HG02610 (cell line): Measurements from ENCODE around the gene TENT4A.

Experiments used
- ATAC-seq: cut with Tn5 transposase; IDR thresholded peaks from one replicate; pipeline ENCODE4 v1.9.1; 2021; ENCODE audit warnings: mild to moderate bottlenecking, moderate library complexity; ENCODE audit not compliant: unreplicated experiment

Gene TENT4A

DNA sequence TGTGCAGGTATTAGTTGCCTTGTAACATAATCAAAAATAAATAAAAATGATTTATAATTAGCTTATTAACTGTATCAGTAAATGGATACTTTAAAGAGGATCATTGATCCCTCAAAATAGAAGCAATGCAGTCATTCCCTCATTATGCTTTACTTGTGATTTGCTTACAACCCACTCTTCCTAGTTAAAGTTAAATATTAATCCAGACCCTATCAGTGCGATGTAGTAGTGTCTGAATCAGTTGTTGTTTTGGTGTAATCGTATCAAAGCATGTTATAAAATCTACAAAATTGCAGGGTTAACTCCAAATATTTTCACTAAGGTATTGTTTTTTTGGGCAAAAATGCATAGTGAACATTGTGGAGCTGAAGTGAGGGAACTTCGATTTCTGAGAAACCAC, 17.6 kb downstream of the TENT4A start:
- no peak for ATAC-seq

DNA sequence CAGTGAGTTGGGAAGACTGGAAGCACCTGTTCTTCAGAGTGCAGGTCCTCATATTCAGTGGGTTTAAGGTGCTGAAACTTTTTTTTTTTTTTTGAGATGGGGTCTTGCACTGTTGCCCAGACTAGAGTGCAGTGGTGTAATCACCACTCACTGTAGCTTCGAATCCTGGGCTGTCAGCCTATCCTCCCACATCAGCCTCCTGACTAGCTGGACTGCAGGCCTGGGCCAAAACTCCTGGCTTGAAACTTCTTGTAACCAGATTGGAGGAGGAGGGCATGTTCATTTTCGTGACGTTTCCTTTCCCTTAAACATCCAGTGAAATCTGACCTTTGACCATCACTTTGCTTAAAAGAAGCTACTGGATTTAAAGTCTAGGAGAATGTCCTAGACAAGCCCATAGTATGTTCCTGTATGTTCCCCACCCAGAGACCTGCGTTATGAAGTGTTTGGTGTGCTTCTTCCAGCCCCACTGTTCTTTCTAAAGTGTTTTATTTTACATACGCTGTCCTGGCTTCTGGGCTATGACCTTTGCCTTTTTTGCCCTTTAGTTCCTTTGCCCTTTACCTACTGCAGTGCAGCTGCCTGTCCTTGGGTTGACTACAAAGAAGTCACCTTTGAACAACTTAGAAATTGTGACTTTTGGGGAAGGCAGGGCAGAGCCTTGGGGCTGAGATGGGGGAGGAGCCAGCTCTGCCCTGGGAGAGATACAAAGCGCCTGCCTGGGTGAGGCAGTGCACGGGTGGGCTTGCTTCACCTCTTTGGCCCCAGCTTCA, 18.4 kb downstream of the TENT4A start:
- ATAC-seq: no peak

DNA sequence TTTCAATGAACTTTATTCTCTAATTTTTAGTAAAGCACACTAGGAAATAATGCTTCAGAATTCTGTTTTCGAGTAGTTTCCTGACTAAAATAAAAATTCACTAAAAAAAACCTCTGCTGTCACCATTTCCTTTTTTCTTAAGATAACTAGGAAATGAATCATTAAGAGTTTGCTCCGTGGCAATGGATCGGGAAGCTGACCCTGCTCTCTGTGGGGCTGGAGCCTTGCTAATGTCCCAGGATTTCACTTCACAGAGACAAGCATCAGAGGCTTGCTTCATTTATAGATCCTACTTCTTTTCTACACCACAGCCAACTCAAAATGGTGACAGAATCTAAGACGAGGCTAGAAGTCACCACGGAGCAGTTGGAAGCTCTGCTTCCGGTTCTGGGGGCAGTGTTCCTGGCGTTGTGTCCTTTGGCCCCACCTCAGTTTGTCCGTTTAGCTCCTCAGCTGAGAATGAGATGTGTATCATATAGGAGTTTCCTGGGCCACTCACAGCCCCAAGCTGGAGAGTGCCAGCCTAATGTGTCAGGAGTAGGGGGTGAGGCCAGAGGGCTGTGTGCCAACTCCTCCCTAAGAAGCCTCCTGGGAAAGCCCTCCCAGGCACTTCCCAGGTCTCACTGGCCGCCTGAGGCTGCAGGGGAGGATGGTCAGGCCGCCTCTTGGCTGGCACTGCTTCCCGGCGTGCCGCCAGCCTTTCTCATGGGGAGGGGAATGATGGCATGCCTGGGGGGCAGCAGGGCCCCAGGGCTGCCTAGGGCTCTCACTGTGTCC, 19.6 kb downstream of the TENT4A start:
- ATAC-seq: no peak

DNA sequence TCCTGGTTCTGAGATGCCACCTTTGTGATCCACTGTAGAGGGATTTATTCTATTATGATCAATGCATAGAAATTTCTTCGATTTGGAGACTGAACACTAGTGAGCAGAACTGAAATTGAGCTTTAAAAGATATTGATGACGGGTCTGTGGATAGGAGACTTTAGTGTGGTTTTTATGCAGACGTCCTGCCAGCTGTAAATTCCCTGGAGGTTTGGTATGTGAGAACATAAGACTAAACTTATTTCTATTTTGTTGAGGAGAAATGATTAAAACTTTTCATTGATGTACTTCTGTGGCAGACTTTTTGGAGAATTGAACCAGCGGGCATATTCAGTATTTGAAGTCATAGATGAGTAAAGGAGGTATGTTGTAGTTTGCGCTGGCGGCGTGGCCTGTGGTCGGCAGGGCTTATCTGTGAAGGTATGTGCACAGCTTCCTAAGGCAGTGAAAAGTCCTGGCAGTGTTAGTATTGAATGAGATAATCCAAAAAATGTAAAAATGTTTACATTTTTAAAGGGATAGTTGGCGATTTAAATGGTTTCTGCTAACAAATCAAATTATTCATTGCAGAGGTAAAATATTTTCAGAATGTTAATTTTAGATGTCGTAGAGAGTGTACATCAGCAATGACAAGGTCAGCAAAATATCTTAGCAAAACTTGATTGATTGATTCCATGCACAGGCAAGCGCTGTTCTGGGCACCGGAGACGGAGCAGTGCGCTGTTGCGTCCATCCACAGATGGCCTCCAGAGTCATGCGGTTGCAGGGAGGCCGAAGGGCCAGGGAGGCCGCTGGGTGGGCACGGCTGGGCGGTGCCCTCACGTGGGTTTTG, 20.4 kb downstream of the TENT4A start:
- ATAC-seq: no peak

DNA sequence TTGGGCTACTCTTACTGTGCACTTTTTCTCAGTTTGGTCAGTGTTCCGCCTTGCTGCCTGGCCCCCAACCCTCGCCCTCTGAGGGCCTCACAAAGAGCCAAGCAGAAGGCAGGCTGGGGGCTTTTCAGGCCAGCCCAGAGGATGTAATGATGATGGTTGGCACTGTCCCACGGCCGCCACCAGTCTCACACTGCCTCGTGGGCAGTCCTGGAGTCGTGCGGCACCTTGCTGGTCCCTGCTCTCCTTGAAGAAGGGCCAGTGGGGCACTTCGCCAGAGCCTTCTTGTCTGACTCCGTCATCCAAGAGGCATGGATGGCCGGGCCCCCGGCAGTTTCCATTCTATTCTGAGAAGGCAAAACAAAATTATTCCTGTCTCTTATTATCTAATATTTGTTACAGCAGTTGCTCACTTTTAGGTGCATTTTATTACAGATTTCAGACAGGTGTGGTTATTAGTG, 21.0 kb downstream of the TENT4A start:
- no peak for ATAC-seq

DNA sequence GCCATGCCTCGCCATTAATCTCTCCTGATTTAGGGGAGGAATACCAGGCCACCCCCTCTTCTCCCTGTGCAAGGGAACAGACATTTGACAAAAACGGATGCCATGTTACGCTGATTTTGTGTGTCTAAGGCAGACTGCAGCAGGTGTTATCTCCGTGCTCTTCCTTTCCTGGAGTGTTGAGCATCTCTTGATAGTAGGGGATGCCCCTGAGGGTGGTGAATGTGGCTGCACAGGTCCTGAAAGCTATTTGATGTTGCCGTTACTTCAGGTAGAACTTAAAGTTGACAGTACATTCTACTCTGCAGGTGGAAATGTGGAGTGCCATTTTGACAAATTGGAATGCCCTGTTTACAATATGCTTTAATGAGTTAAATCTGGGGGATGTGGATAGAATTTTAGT, 21.5 kb downstream of the TENT4A start:
- no peak for ATAC-seq

DNA sequence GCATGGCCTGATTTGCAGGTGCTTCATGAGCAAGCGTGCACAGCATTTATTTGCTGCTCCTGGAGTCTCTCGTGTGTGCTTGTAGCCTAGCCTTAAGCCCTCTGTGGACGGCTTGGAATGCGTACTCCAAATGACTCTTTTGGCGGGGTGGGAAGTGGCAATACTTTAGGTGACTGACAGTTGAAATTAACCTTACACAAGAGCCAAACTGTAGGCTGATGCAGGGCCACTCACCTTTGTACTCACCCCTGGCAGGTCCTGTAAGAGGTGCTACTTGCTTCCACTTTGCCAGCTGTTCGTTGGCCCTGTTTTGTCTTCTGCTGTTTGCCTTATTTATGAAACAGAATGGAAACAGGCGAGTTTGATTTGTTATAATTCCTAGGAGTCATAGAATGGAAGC, 22.9 kb downstream of the TENT4A start:
- ATAC-seq: no peak

DNA sequence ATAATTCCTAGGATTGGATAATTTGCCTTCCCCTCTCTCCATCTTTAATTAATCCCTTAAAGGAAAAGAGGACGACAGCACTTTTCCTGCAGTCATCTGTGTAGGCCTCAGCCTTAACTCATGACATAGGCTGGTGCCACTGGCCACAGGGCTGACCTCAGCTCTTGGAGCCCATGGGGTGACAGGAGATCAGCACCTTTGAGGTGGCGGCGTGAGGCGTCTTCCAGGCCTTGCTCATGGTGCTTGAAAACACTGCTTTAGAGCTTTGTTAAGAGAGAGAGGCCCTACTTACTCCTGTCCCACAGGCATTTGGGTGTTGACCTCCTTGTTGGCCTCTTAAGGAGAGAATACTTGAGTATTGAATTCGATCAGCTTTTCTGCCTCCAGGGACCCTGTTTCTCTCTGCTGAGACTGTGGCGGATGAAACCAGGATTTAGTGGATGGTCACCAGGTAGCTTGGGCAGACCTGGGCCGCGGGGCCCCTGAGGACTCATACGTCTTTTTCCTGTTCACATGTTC, 23.4 kb downstream of the TENT4A start:
- no peak for ATAC-seq

DNA sequence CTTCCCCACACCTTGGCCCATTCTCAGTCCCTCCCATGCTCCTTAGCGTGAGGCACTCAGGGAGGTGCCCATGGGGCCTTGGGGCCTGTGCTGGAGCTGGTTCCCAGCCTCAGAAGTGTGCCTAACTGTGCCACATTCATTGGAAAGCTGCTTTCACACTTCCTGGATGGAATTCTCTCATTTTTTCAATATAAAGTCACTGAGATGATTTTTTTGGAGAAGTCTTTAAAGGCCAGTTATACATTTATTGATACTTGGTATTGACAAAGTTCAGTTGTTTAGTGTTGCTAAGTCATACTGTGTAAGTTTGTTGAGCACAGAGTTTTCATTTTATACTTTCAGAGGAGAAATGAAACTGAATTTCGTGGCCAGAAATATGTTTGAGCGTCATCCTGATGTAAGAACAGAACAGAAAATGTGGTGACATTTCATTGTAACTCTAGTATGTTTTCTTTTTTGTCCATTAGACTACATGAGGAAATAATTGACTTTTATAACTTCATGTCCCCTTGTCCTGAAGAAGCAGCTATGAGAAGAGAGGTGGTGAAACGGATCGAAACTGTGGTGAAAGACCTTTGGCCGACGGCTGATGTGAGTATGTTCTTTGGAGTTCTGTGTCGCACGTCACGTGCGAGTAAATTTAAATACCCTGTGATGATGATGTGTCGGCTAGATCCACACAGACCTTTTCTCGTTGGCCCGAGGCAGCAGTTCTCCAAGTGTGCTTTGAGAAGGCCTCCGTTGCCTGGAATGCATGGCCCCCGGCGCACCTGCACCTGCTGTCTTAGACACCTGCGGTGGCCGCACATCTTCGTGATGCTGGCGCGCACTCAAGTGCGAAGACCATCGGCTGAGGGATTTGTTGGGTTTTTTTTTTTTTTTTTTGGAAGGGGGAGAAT, 24.1 kb downstream of the TENT4A start:
- ATAC-seq: peak; percentile 79

DNA sequence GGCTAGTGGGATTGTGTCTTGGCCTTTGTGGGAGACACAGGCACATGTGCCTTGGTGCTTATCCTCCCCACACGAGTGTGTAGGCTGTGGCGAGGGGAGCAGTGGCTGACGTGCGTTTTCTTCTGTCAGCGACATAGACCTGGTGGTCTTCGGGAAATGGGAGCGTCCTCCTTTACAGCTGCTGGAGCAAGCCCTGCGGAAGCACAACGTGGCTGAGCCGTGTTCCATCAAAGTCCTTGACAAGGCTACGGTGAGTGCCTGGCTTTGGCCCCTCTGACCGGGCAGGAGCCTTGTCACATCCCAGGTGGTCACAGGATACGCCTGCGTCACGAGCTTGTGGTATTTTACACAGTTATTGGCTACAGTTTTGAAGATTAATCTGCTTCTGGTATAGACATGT, 26.4 kb downstream of the TENT4A start:
- no peak for ATAC-seq

DNA sequence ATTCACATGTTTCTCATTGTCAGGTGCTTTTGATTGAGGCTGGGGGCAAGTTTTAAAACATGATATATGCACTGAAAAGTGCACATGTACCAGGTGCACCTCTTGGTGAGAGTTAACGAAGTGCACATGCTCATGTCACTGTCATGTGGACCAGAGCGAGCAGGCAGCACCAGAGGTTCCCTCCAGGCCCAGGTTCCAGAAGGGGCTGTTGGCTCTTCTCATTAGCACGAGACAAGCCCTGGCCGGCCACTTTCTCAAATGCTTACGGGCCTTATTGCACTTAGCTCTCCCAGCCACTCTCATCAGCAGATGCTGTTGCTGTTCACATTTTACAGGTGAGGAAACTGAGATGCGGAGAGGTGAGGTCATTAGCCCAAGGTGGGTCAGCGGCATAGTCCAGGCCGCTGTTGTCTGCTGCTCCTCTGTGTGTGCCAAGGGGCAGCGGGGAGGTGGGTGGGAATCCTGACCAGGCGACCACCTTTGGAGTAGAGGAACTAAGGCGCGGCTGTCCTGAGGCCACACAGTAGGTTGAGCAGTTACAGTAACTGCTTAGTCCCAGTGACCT, 27.4 kb downstream of the TENT4A start:
- no peak for ATAC-seq

DNA sequence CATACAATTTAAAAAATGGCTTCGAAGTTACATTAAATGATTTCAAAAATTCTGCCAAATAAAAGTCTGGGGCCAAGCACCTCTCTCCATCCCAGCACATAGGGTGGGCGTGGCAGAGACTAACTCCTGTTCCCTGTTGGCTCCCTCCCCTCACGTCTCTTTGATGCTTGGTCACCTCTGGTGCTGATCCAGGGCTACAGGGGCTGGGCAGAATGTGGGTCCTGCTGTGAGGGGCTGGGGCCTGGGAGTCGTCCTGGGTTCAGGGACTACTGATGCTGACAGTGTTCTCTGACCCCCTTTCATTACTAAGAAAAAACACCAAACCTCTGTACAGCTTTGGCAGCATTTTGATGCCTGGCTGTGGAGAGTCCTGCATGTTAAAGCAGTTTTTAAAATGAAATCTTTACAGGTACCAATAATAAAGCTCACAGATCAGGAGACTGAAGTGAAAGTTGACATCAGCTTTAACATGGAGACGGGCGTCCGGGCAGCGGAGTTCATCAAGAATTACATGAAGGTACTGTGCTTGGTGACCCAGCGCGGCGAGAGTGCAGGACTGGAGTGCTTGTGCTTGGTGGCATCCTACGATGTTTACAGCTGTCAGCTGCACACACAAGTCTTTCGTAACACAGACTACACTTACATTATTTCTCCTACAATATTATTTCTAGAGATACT, 29.0 kb downstream of the TENT4A start:
- no peak for ATAC-seq

DNA sequence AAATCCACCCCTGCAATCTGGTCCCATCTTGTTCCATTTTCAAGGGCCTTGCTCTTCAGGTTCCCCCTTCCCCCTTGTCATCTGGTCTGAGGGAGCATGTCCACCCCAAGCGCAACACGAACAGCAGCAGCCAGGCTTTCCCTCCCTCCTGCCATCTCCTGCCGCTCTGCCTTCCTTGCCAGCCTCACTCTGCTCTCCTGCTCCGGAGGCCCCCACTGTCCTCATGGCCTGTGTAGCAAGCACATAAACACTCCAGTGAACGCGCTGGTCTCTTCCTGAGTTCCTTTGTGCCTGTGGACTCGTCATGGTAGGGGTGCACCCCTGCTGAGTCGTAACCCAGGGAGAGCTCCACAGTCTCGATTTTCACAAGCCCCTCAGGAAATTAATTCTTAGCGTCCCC, 29.9 kb downstream of the TENT4A start:
- ATAC-seq: no peak

DNA sequence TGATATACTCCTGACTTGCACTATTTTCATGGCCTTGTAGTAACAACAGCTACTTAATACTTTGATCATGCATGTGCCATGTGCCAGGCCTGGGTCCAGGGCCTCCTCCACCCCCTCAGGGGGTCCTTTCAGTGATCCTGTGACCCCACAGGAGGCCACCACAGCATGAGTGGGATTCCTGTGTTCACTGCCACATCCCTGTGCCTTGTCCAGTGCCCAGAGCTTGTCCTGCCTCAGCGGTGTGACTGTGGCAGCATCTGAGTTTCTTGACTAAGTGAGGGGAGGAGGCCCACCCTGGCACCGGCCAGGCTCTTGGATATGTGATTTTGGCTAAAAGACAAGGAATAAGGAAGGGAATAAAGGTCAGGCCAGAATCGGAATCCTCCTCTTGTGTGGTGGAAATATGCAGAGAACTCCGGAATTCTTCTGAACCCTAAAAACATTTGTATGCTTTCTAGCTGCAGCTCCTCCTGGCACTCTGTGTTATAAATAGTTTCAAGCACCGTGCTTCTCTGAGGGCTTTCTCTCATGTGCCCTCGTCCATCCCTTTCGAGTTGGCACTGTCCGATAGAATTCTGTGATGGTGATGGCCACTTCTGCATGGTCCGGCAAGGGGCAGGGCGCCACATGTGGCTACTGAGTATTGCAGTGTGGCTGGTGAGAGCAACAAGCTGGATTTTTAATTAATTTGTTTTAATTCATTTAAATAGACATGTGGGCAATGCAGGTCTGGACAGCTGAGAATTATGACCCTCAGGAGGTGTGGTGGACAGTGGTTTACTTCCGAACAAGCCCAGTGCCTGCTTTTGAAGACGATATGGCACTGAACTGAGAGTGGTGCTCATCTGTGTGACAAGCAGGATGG, 31.8 kb downstream of the TENT4A start:
- no peak for ATAC-seq

DNA sequence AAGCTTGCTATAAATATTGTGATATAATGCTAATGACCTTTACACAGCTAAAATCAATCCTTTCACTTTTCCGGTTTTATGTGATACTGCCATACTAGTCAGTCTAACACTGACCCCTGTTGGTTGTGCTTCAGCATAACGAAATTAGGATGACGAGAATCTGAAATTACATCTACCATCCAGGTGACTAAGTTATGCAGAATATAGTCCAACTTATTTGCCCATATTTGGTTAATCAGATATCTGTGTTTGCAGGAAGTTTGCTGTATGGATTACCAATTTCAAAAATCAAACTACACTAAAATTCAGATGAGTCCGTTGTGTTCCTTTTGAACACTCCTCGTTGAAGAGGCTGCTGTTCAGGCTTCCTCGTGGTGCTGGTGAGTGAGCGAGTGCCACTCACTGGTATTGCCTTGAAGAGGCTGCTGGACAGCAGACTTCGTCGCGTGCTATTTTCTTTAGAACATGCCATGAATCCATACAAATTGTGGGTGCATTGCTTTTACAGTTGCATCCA, 32.5 kb downstream of the TENT4A start:
- ATAC-seq: peak; percentile 81

DNA sequence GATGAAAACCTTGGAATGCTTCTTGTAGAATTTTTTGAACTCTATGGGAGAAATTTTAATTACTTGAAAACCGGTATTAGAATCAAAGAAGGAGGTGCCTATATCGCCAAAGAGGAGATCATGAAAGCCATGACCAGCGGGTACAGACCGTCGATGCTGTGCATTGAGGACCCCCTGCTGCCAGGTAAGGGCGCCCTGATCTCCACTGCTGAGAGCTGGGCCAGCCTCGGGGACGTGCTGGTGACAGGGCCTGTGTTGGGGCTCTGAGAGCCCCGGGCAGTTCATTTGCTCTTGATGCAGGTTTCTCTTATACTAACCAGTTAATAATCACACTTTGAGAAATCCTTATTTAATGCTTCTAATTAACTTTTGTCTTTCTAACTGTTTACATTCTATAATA, 33.0 kb downstream of the TENT4A start:
- ATAC-seq: no peak

DNA sequence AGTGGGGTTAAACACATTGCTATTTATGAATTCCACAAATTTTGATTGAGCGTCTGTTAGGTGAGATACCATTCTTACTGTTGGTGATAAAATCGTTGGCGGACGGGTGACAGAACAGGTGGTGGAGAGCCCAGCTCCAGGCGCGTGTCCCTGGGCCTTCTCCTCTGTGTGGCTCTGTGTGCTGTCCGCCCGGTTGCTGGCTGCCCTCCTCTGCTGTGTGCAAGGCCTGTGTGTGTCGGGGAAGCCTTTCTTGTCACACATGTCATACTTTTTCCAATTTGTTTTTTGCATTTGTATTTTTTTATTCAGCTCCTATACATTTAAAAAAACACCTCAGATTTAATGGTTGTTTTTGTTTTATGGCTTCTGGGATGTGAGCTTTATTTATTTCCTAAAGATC, 33.9 kb downstream of the TENT4A start:
- ATAC-seq: no peak

DNA sequence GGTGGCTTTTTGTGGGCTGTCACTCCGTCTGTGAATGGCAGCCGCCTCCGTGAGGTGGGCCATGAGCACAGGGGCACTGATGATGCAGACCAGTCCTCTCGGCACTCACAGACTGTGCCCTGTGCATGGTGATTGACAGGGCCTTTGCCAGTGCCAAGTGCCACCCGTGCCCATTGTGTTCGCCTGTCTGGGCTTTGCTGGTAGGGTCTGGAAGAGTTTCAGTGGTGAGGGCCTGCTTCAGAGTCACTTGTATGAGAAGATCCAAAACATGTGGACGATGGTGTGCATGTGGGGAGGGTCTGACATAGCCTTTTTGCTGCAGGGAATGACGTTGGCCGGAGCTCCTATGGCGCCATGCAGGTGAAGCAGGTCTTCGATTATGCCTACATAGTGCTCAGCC, 34.9 kb downstream of the TENT4A start:
- no peak for ATAC-seq
